KMS-11 (cell line): Measurements from ENCODE around the gene TXNIP.
A peak's percentile ranks its signal among the peaks of the same experiment; 100 is the strongest.

Source experiments
- H2AFZ ChIP-seq: fragments of 200-600 bp; sonication (generic); 2 replicates; pipeline ENCODE4 v1.6.1; 2016; ENCODE audit warnings: antibody characterized with exemption, mixed run types, low read depth
- H3K27ac ChIP-seq: fragments of 200-600 bp; sonication (generic); 2 replicates; pipeline ENCODE4 v1.6.1; 2016; ENCODE audit warnings: mild to moderate bottlenecking, mixed run types
- H3K27me3 ChIP-seq: fragments of 200-600 bp; sonication (generic); 2 replicates; pipeline ENCODE4 v1.6.1; 2017; ENCODE audit warnings: mild to moderate bottlenecking, low read depth, mixed run types, moderate library complexity; ENCODE audit not compliant: insufficient read depth
- H3K36me3 ChIP-seq: fragments of 200-600 bp; sonication (generic); 2 replicates; pipeline ENCODE4 v1.6.1; 2017; ENCODE audit warnings: mild to moderate bottlenecking, mixed run types; ENCODE audit not compliant: insufficient read depth
- H3K4me1 ChIP-seq: fragments of 200-600 bp; sonication (generic); 2 replicates; pipeline ENCODE4 v1.6.1; 2016; ENCODE audit warnings: mild to moderate bottlenecking, low read depth, mixed run types; ENCODE audit not compliant: poor library complexity, severe bottlenecking
- H3K4me2 ChIP-seq: fragments of 200-600 bp; sonication (generic); 2 replicates; pipeline ENCODE4 v1.7.0; 2016; ENCODE audit warnings: mild to moderate bottlenecking, mixed run types
- H3K4me3 ChIP-seq: fragments of 200-600 bp; sonication (generic); IDR thresholded peaks from 2 replicates; pipeline ENCODE4 v1.6.1; 2017; ENCODE audit warnings: low read depth, low read length, mixed read lengths; ENCODE audit not compliant: insufficient read depth
- H3K79me2 ChIP-seq: fragments of 200-600 bp; sonication (generic); 2 replicates; pipeline ENCODE4 v1.6.1; 2016; ENCODE audit warnings: low read depth, mixed run types; ENCODE audit not compliant: insufficient read depth
- H3K9ac ChIP-seq: fragments of 200-600 bp; sonication (generic); 2 replicates; pipeline ENCODE4 v1.6.1; 2016; ENCODE audit warnings: mild to moderate bottlenecking, mixed run types
- H4K20me1 ChIP-seq: fragments of 200-600 bp; sonication (generic); 2 replicates; pipeline ENCODE4 v1.6.1; 2016; ENCODE audit warnings: mild to moderate bottlenecking, mixed run types; ENCODE audit not compliant: insufficient read depth
- TF ChIP-seq, protein P1 (sequence below): fragments of 200-600 bp; sonication (generic); conservative IDR thresholded peaks from 2 replicates; pipeline ENCODE4 v1.6.1; 2017; ENCODE audit warnings: low read depth, mild to moderate bottlenecking, antibody characterized with exemption, low read length, moderate library complexity, mixed read lengths

TXNIP gene

DNA sequence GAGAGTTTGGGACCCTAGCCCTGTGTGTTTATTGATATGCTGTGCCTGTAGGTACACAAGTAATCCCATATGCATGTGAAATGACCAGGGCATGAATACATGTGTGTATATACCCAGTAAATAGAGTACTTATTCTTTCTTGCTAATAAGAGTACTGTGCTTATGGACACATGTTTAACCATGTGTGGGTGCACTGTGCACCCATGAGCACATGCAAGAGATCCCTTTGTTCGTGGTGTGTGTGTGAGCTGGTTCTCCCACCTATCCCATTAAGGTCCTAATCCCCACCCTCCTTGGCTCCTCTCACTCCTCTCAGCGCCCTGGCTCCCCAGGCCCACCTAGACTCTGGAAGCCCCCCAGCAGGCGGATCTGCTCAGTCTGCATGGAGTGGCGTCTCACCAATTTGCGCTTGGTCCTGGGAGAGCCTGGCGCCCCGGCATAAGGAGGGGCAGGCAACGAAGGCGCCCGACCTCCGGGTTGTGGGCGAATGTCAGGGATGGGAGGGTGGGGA lies 36.4 kb downstream of the TXNIP start:
- peaks cover 4% of the 10 kb centered on the region; the same call in 1 of the 2 replicates for H3K79me2 ChIP-seq
- H3K36me3 ChIP-seq = no peaks in the 10 kb centered on the region
- H3K27ac ChIP-seq = no peak overlapping the region
- no peaks in the 10 kb centered on the region for H4K20me1 ChIP-seq
- TF ChIP-seq, protein P1, sequence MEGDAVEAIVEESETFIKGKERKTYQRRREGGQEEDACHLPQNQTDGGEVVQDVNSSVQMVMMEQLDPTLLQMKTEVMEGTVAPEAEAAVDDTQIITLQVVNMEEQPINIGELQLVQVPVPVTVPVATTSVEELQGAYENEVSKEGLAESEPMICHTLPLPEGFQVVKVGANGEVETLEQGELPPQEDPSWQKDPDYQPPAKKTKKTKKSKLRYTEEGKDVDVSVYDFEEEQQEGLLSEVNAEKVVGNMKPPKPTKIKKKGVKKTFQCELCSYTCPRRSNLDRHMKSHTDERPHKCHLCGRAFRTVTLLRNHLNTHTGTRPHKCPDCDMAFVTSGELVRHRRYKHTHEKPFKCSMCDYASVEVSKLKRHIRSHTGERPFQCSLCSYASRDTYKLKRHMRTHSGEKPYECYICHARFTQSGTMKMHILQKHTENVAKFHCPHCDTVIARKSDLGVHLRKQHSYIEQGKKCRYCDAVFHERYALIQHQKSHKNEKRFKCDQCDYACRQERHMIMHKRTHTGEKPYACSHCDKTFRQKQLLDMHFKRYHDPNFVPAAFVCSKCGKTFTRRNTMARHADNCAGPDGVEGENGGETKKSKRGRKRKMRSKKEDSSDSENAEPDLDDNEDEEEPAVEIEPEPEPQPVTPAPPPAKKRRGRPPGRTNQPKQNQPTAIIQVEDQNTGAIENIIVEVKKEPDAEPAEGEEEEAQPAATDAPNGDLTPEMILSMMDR = no peak
- H3K4me1 ChIP-seq = peaks cover 40% of the 10 kb centered on the region
- H2AFZ ChIP-seq = no peak overlapping the region
- H3K4me2 ChIP-seq = no peak overlapping the region
- H3K4me3 ChIP-seq = no peak overlapping the region
- H3K9ac ChIP-seq = no peak overlapping the region
- H3K27me3 ChIP-seq = no peaks in the 10 kb centered on the region

DNA sequence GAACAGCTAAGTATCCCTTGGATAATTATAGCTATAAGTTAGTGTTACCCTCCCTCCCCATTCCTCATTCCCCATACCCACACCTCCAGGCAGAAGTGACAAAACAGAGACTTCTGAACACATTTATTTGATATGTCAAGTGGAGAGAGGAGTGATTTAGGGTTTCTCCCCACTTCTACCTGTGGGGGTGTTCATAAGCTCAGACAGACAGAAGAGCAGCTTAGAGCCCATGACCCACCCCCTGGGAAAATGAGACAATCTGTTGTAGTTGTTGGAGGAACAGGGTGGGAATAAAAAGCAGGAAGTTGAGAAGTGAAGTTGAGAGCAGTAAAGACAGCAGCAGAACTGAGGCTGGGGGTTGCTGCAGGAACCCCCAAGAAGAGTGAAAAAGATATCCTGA lies 37.0 kb downstream of the TXNIP start:
- Histone ChIP-seq H3K4me2 (no peak overlapping the region; the same call in 1 of the 2 replicates), H2AFZ (no peak overlapping the region)
- TF ChIP-seq, protein P1 = no peak; the same call in 1 of the 2 replicates

DNA sequence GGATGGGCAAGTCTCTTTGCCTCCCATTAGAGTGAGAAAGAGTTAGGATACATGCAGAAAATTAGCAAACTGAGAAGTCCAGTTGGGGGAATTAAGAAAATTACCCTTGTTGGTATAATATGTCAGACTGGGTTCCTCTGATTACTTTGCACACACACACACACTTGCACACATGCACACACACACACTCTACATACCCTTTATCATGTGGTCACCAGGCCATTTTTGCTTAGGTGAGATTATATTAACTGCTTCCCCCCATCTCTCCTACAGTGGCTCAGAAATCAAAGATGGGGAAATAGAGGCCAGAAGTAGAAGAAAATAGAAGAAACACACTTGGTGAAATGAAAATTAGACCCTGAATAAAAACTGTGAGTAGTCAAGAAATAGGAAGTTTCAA lies 37.6 kb downstream of the TXNIP start:
- H3K9ac ChIP-seq = peak overlapping the region; percentile 65; the same call in 1 of the 2 replicates
- no peak overlapping the region; the same call in 1 of the 2 replicates for H3K27ac ChIP-seq
- peak overlapping the region; percentile 63 for H2AFZ ChIP-seq
- H3K4me2 ChIP-seq = peak overlapping the region; percentile 77
- peaks cover 36% of the 10 kb centered on the region for H3K4me1 ChIP-seq
- H3K4me3 ChIP-seq = no peak overlapping the region
- no peaks in the 10 kb centered on the region for H3K27me3 ChIP-seq
- TF ChIP-seq, protein P1 = no peak
- no peaks in the 10 kb centered on the region for H3K36me3 ChIP-seq
- H3K79me2 ChIP-seq = peaks cover 4% of the 10 kb centered on the region; the same call in 1 of the 2 replicates
- H4K20me1 ChIP-seq = no peaks in the 10 kb centered on the region

More for the DNA sequence above, 37.0 kb downstream of the TXNIP start:
- Histone ChIP-seq H3K4me1 (peaks cover 39% of the 10 kb centered on the region), H3K27ac (no peak overlapping the region), H3K36me3 (no peaks in the 10 kb centered on the region), H3K9ac (no peak overlapping the region), H3K27me3 (no peaks in the 10 kb centered on the region), H3K79me2 (peaks cover 4% of the 10 kb centered on the region; the same call in 1 of the 2 replicates), H3K4me3 (no peak overlapping the region), H4K20me1 (no peaks in the 10 kb centered on the region)

DNA sequence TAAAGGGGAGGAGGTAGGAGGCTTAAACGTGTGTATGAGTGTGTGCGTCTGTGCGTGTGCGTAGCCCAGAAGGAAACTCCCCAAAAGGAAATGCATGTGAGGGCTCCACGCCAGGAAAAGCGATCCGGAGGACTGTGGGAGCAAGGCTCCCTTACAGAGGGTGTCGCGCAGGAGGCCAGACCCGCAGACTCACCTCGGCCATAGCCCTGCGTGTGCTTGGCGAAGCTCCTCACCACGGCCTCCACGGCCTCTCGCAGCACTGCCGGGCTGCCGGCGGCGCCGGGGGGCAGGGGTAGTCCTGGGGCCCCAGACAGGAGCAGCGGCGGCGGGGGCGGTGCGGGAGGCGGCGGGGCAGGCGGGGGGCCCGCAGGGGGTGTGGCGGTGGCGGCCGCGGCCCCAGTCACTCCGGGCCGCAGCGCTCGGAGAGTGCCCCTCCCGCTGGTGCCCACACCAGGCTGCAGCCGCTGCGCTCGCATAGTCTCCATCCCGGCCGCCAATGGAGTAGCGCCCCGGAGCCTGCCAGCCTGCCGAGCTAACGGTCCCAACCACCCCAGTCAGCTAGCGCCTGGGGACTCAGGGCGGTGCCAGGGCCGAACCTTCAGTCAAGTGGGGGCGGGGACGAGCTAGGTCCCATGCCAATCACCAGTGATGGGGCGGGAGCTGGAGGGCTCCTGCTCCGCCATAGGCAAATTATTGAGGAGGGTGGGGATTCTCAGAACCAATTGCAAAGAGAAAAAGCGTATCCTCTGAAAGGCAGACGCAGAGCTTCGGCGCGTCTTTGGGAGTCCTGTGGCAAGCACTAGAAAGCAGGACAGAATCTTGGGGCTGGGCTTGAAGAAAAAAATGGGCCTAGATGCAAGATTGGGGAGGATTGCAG lies 38.7 kb downstream of the TXNIP start, which contains the start of gene LIX1L:
Gene LIX1L, minus strand, starts transcription at position 575 of the 877 bp plus-strand sequence. Its CDS starts 90 bp downstream, at position 485.
- Histone ChIP-seq H4K20me1 (no peaks in the 10 kb centered on the region), H2AFZ (peak within 1 kb of the TSS; percentile 63), H3K27me3 (no peaks in the 10 kb centered on the region), H3K4me1 (peaks cover 28% of the 10 kb centered on the region), H3K4me3 (peak within 1 kb of the TSS; percentile 94), H3K9ac (peak within 1 kb of the TSS; percentile 65), H3K36me3 (no peaks in the 10 kb centered on the region), H3K79me2 (peaks cover 4% of the 10 kb centered on the region; the same call in 1 of the 2 replicates), H3K27ac (peak within 1 kb of the TSS; percentile 50), H3K4me2 (peak within 1 kb of the TSS; percentile 77)
- TF ChIP-seq, protein P1 = no peak
